Naive thymus-derived CD8-positive, alpha-beta T cell (primary cell): Measurements from ENCODE around the gene FOXO3. TPM values are rescaled to one million over a fixed set of nuclear protein-coding genes. Genes with fewer than 3 reads are reported as not detected.
A peak's percentile ranks its signal among the peaks of the same experiment; 100 is the strongest.

ENCODE experiments used
- ATAC-seq, 2 donors: fragments of 150-1000 bp; cut with Tn5 transposase in 1 of 2; sonication (Bioruptor Pico), chemical (Tn5 transposase) in 1 of 2; 1 replicate in 1 of 2; 2 replicates in 1 of 2; pipeline ENCODE4 v1.10.0; 2021; ENCODE audit warnings: mild to moderate bottlenecking in 2 of 2, moderate library complexity in 2 of 2
- POLR2A ChIA-PET: fragments of 350-600 bp; sonication (Branson Sonifier 250); formaldehyde crosslinking; loops from one replicate; lab custom pipeline; 2021; ENCODE audit warnings: antibody characterized with exemption; lab: Charles Lee
- DNase-seq, 10 donors: peaks; one replicate each; pipeline versions ENCODE4 v3.0.0 to v3.0.0-alpha.2; 2020 to 2022
- H3K27ac Mint-ChIP-seq, 10 donors: one replicate each; pipeline ENCODE4 v1.8.0; 2020 to 2022; ENCODE audit warnings: mild to moderate bottlenecking in 10 of 10, mixed read lengths in 10 of 10, moderate library complexity in 4 of 10, inconsistent platforms in 1 of 10
- H3K27me3 Mint-ChIP-seq, 5 donors: one replicate each; pipeline ENCODE4 v1.8.0; 2021 to 2022; ENCODE audit warnings: mixed read lengths in 5 of 5
- H3K36me3 Mint-ChIP-seq, 3 donors: one replicate each; pipeline ENCODE4 v1.8.0; 2020 to 2022; ENCODE audit warnings: mixed read lengths in 3 of 3, mild to moderate bottlenecking in 2 of 3, inconsistent platforms in 1 of 3
- H3K4me1 Mint-ChIP-seq, 4 donors: one replicate each; pipeline ENCODE4 v1.8.0; 2021 to 2022; ENCODE audit warnings: mixed read lengths in 4 of 4
- H3K4me3 Mint-ChIP-seq, 10 donors: one replicate each; pipeline ENCODE4 v1.8.0; 2020 to 2022; ENCODE audit warnings: mild to moderate bottlenecking in 10 of 10, mixed read lengths in 10 of 10, moderate library complexity in 6 of 10, inconsistent platforms in 1 of 10
- H3K9me3 Mint-ChIP-seq, 9 donors: one replicate each; pipeline ENCODE4 v1.8.0; 2020 to 2022; ENCODE audit warnings: mixed read lengths in 9 of 9, mild to moderate bottlenecking in 3 of 9, inconsistent platforms in 1 of 9, moderate library complexity in 1 of 9
- polyA plus RNA-seq, 3 donors: library from polyadenylated mRNA; unstranded; fragments of 300-500 nt; fragmentation: Illumina TruSeq; gene quantifications; one replicate each; pipeline ENCODE4 v1.2.3, GENCODE V29; 2021
- total RNA-seq, 8 experiments: library from RNA in 2 of 8; stranded (reverse) in 2 of 8; gene quantifications; one replicate each; pipeline ENCODE4 v1.2.3 and lab custom pipeline; 2021 to 2026

Gene FOXO3
- total and polyA plus RNA-seq, 5 experiments from 2014 or later = 14.5 to 24.4 (median 18.6) TPM

DNA sequence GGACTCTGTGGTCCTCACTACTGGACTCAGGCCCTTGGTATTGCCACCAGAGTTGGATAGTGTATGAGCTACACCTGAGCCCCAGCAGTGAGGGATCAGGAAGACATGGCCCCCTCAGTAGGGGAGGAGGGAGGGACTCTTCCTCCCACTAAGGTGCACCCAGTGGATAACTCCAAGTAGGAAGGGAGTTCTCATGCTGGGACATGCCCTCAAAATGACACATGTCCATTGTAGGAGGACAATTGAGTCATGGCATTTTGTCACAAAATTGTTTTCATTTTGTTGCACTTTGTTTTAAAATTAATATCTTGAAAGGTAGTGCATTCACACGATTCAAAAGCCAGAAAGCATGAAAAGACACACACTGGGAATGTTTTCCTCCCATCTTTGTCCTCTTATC lies 127.2 kb downstream of the FOXO3 start:
- H3K27me3 Mint-ChIP-seq = no peaks in the 10 kb centered on the region
- no peaks in the 10 kb centered on the region for H3K9me3 Mint-ChIP-seq
- DNase-seq (no peak), ATAC-seq (no peak)
- peaks cover 0 to 11% (median 9%) of the 10 kb centered on the region in 3 donors for H3K36me3 Mint-ChIP-seq
- H3K27ac Mint-ChIP-seq = no peak overlapping the region
- POLR2A ChIA-PET = no interaction called here
- no peak overlapping the region for H3K4me3 Mint-ChIP-seq
- H3K4me1 Mint-ChIP-seq = peaks cover 14 to 31% (median 20%) of the 10 kb centered on the region in 4 donors

GRCh38 chr6:108689272-108690161 lies 128.8 kb downstream of the FOXO3 start:
- Mint-ChIP-seq H3K4me3 (peak overlapping the region in 1 of 10 donors; percentile 13), H3K4me1 (peaks cover 14 to 29% (median 17%) of the 10 kb centered on the region in 4 donors), H3K36me3 (peaks cover 0 to 10% (median 9%) of the 10 kb centered on the region in 3 donors), H3K27me3 (no peaks in the 10 kb centered on the region), H3K27ac (peak overlapping the region in 1 of 10 donors; percentile 94), H3K9me3 (no peaks in the 10 kb centered on the region)
- POLR2A ChIA-PET = no interaction called here
- DNase-seq (no peak), ATAC-seq (no peak)

DNA sequence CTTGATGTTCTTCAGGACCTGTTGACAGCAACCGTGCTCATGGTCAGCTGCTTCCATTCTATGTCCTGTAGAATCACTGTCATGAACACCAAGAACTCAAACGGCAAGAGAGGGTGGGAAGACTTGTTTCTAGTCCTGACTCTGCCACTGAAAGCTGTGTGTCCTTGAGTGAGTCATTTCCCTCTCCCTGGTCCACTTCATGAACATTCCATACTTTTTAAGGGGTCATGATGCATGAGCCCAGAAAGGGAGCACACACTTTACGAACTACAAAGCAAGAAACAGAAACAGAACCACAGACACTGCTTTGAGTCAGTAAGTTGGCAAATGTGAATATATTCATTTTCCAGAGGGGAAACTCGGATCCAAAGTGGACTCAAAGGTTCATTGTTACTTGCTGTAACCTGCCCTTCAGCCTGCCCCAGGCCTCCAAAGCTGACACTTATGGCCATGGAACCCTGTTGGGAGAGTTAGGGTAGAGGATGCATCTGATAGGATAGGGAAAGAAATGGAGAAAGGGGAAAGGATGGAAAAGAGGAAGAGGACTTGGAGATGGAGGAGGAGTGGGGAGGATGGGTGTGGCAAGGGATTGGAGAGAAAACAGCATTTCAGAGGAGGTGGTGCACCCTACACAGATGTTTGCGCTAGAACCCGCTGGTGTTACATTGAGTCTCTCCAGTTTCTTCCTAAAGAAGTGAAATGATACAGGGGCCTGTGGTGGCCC lies 129.8 kb downstream of the FOXO3 start:
- H3K9me3 Mint-ChIP-seq = no peaks in the 10 kb centered on the region
- ATAC-seq (no peak), DNase-seq (no peak)
- POLR2A ChIA-PET = no interaction called here
- no peak overlapping the region for H3K4me3 Mint-ChIP-seq
- H3K27ac Mint-ChIP-seq = peak overlapping the region in 4 of 10 donors; percentile 29 to 94 (median 40)
- peaks cover 12 to 19% (median 13%) of the 10 kb centered on the region in 4 donors for H3K4me1 Mint-ChIP-seq
- H3K27me3 Mint-ChIP-seq = no peaks in the 10 kb centered on the region
- H3K36me3 Mint-ChIP-seq = peaks cover 0 to 8% (median 6%) of the 10 kb centered on the region in 3 donors

- peaks cover 4 to 11% (median 7%) of the 10 kb centered on the region in 4 donors for H3K4me1 Mint-ChIP-seq
- peak overlapping the region in 1 of 10 donors; percentile 44 for H3K27ac Mint-ChIP-seq
- POLR2A ChIA-PET = no interaction called here
- H3K36me3 Mint-ChIP-seq = peaks cover 2 to 3% (median 3%) of the 10 kb centered on the region in 3 donors
- DNase-seq (no peak), ATAC-seq (no peak)
- H3K4me3 Mint-ChIP-seq = no peak overlapping the region
- H3K27me3 Mint-ChIP-seq = no peaks in the 10 kb centered on the region
- no peaks in the 10 kb centered on the region for H3K9me3 Mint-ChIP-seq
Observed at GRCh38 chr6:108693430-108694154, 132.9 kb downstream of the FOXO3 start.

DNA sequence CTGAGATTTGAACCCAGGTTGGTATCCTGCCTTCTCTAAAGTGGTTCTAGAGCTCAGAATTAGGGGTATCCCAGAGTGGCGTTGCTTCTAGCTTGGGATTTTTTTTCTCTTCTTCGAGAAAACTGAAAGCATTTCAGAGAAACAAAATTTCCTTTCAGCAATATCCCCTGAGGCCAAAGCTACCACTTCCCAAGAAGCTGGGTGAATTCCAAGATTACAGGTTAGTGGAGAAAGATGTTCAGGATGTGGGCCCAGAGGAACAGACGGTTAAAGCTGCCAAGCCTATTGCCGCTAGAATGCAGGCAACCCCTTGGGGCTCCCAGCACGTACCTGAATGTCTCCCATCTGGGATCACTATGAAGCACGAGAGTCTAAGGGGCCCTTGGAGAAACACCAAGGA lies 134.1 kb downstream of the FOXO3 start:
- Mint-ChIP-seq H3K36me3 (peaks cover 0 to 3% (median 2%) of the 10 kb centered on the region in 3 donors), H3K4me3 (no peak overlapping the region), H3K27me3 (no peaks in the 10 kb centered on the region), H3K9me3 (peaks cover 0 to 2% (median 0%) of the 10 kb centered on the region in 9 donors), H3K27ac (no peak overlapping the region), H3K4me1 (peaks cover 4 to 11% (median 7%) of the 10 kb centered on the region in 4 donors)
- ATAC-seq (no peak), DNase-seq (no peak)
- POLR2A ChIA-PET = no interaction called here

GRCh38 chr6:108697561-108698161 lies 136.9 kb downstream of the FOXO3 start:
- Mint-ChIP-seq H3K27ac (no peak overlapping the region), H3K4me3 (no peak overlapping the region), H3K4me1 (no peaks in the 10 kb centered on the region), H3K9me3 (peaks cover 7 to 25% (median 22%) of the 10 kb centered on the region in 9 donors), H3K27me3 (no peaks in the 10 kb centered on the region), H3K36me3 (peaks cover 0 to 27% (median 18%) of the 10 kb centered on the region in 3 donors)
- ATAC-seq = no peak
- DNase-seq = no peak
- POLR2A ChIA-PET = no interaction called here

DNA sequence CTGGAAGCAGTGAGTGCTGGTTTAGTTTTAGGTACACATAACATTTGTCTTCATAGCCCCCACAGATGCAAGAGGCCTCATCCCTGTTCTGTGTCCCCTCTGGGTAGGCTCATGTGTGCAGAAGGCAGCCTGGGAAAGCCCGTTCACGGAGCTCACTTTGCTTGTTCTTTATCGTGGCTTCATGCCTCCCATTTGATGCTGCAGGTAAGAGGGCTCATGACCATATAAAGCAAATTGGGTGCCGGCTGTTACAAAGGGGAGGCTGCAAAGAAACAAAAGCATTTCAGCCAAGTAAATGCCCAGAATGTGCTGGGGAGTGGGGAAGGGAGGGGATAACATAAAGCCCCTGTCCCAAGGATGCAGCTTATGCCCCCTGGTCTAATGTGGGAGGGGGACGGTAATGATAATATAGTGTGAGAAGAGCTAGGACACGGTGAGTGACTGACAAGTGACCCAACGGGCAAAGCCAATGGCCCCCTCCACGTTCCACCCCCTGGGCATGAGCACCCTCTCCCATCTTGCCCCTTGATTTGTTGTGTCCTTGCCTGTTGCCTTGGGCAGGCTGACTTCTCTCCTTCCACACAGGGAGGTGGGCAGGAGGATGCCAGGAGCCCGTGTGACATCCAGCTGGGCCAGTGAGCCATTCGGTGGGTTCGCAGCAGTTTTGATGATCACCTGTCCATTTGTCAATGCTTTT lies 138.0 kb downstream of the FOXO3 start:
- ATAC-seq (no peak), DNase-seq (no peak)
- Mint-ChIP-seq H3K4me3 (no peak overlapping the region), H3K9me3 (peaks cover 10 to 35% (median 23%) of the 10 kb centered on the region in 9 donors), H3K27me3 (no peaks in the 10 kb centered on the region), H3K4me1 (no peaks in the 10 kb centered on the region), H3K36me3 (peaks cover 0 to 37% (median 18%) of the 10 kb centered on the region in 3 donors), H3K27ac (no peak overlapping the region)
- POLR2A ChIA-PET = no interaction called here

DNA sequence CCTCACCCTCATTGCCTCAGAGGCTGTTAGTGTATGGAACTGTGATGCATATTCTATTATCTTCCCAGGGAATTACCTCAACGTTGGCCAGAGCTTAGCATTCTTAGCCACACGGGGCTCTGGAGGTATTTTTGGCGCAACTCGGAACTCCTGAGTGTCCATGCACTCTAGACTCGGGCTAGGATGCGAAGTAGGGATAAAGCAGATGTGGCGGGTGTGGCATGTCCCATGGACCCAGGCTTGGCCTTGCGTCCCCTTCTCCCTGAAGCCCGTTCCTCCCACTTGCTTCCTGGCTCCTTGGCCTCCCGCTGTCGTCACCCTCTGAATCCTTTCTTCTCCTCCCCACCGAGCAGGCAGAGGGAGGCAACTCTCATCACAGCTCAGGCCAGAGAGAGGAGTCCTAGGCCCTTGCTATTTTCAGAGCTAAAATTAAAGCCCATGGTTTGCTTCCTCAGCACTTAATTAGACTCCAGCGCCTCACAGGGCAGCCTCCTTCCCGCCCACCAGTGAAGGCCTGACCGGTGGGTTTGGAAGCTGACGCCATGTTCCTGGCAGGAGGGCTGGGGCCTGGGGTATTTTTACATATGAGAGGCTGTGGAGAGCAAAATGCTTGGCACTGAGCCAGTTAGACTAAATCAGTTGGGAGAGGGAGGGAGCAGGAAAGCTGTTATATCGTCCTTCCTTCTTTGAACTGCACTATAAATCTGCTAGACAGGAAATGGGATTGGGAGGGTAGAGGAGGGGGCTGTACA lies 138.7 kb downstream of the FOXO3 start:
- Mint-ChIP-seq H3K36me3 (peaks cover 0 to 37% (median 18%) of the 10 kb centered on the region in 3 donors), H3K4me3 (no peak overlapping the region), H3K9me3 (peaks cover 10 to 35% (median 23%) of the 10 kb centered on the region in 9 donors), H3K27me3 (no peaks in the 10 kb centered on the region), H3K4me1 (no peaks in the 10 kb centered on the region), H3K27ac (no peak overlapping the region)
- POLR2A ChIA-PET = no interaction called here
- ATAC-seq (no peak), DNase-seq (no peak)

DNA sequence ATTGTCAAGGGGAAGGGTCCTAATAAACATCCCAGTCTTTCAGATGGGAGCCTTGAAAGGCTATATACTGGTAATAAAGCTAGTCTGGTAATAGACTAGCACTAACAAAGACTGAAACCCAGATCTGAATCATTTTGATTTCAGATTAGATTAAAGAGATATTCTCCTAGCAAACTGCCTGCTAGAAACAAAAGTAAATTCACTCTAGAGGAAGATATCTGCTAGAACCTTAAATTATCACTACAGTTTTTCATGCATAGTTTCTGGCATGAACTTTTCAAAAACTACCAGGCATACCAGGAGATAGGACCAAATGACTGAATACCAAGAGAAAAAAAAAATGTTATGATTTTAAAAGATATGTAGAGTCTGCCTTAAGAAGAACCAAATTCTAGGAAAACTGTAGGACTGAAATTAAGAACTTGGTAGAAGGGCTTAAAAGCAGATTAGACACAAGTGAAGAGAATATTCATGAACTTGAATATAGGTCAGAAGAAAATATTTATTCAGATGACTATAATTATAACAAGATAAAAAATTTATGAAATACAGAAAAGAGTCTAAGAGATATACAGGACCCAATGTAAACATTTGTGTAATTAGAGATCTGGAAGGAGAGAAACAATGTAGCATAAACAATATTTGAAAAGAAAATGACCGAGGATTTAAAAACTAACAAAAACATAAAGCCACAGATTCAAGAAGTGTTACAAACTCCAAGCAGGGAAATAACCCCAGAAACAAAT lies 141.6 kb downstream of the FOXO3 start:
- ATAC-seq = no peak
- no peak for DNase-seq
- Mint-ChIP-seq H3K36me3 (peaks cover 0 to 34% (median 18%) of the 10 kb centered on the region in 3 donors), H3K4me1 (no peaks in the 10 kb centered on the region), H3K4me3 (no peak overlapping the region), H3K9me3 (peaks cover 10 to 35% (median 23%) of the 10 kb centered on the region in 9 donors), H3K27ac (no peak overlapping the region), H3K27me3 (no peaks in the 10 kb centered on the region)
- POLR2A ChIA-PET = no interaction called here

DNA sequence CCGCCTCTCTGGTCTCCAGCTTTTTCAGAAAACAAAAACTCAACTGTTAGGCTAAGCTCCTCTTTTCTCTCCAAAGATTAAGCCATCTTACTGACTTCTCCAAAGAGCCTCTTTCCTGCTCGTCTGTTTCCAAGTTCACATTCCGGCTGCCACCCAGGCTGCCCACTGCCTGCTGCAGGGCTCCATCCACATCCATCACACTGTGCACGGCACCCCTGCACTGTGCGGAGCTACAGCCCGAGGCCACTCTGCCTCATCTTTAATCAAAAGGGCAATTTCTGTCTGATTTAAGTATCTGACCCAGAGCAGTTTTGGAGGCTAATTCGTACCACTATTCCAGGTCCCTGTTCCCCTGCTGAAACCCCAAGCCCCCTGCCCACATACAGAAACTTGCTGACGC lies 145.9 kb downstream of the FOXO3 start:
- Mint-ChIP-seq H3K27me3 (no peaks in the 10 kb centered on the region), H3K4me3 (no peak overlapping the region)

More for the DNA sequence above, 145.9 kb downstream of the FOXO3 start:
- Mint-ChIP-seq H3K27ac (no peak overlapping the region), H3K4me1 (no peaks in the 10 kb centered on the region), H3K9me3 (peaks cover 2 to 20% (median 14%) of the 10 kb centered on the region in 9 donors), H3K36me3 (peaks cover 0 to 20% (median 8%) of the 10 kb centered on the region in 3 donors)
- DNase-seq = no peak
- no peak for ATAC-seq
- POLR2A ChIA-PET = no interaction called here
